DOHH2 (cell line): ENCODE results near the gene DNAJB12.

Experiments
- EZH2phosphoT487 ChIP-seq: fragments of 200-600 bp; sonication (generic); IDR thresholded peaks from 2 replicates; pipeline ENCODE4 v1.6.1; 2017; ENCODE audit warnings: borderline replicate concordance, mild to moderate bottlenecking, antibody characterized with exemption, low read length, moderate library complexity, mixed read lengths
- TF ChIP-seq, protein P1 (sequence below): fragments of 200-600 bp; sonication (generic); IDR thresholded peaks from one replicate; pipeline ENCODE4 v1.5.1; 2014; ENCODE audit warnings: antibody characterized with exemption, mild to moderate bottlenecking, low read depth, low read length; ENCODE audit not compliant: poor library complexity, severe bottlenecking

DNA sequence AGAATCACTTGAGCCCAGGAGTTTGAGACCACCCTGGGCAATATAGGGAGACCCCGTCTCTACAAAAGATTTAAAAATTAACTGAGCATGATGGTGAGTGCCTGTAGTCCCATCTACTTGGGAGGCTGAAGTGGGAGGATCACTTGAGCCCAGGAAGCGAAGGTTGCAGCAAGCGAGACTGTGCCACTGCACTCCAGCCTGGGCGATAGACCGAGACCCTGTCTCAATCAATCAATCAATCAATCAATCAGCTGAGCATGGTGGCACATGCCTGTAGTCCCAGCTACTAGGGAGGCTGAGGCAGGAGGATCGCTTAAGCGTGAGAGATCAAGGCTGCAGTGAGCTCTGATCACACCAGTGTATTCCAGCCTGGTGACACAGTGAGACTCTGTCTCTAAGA is 40.5 kb downstream of the DNAJB12 start:
- TF ChIP-seq, protein P1, sequence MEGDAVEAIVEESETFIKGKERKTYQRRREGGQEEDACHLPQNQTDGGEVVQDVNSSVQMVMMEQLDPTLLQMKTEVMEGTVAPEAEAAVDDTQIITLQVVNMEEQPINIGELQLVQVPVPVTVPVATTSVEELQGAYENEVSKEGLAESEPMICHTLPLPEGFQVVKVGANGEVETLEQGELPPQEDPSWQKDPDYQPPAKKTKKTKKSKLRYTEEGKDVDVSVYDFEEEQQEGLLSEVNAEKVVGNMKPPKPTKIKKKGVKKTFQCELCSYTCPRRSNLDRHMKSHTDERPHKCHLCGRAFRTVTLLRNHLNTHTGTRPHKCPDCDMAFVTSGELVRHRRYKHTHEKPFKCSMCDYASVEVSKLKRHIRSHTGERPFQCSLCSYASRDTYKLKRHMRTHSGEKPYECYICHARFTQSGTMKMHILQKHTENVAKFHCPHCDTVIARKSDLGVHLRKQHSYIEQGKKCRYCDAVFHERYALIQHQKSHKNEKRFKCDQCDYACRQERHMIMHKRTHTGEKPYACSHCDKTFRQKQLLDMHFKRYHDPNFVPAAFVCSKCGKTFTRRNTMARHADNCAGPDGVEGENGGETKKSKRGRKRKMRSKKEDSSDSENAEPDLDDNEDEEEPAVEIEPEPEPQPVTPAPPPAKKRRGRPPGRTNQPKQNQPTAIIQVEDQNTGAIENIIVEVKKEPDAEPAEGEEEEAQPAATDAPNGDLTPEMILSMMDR: no peak
- TF ChIP-seq EZH2phosphoT487: no peak
